SU-DHL-6 (cell line): ENCODE results near the gene CACNB2.

Source experiments
- H2AFZ ChIP-seq: fragments of 200-600 bp; sonication (generic); 2 replicates; pipeline ENCODE4 v1.6.1; 2014; ENCODE audit warnings: low read depth, mild to moderate bottlenecking, moderate library complexity, mixed read lengths, antibody characterized with exemption, low read length; ENCODE audit not compliant: severe bottlenecking
- H3F3A ChIP-seq: fragments of 200-600 bp; shearing (Covaris generic); 2 replicates; pipeline ENCODE4 v1.6.0; 2016; ENCODE audit warnings: antibody characterized with exemption, mild to moderate bottlenecking; ENCODE audit not compliant: insufficient read depth
- H3K27ac ChIP-seq: fragments of 200-600 bp; sonication (generic); 2 replicates; pipeline ENCODE4 v1.5.1; 2016; ENCODE audit warnings: low read depth, mild to moderate bottlenecking, low read length, moderate library complexity, mixed read lengths
- H3K27me3 ChIP-seq: fragments of 200-600 bp; sonication (generic), shearing (Covaris generic); 2 replicates; pipeline ENCODE4 v1.6.0; 2014; ENCODE audit warnings: mild to moderate bottlenecking, low read length
- H3K36me3 ChIP-seq: fragments of 200-600 bp; sonication (generic); 2 replicates; pipeline ENCODE4 v1.6.1; 2014; ENCODE audit warnings: mild to moderate bottlenecking, low read length, mixed read lengths
- H3K4me2 ChIP-seq: fragments of 300-600, 200-600 bp; shearing (Covaris generic), sonication (generic); 2 replicates; pipeline ENCODE4 v1.6.0; 2014; ENCODE audit warnings: low read length, low read depth, mild to moderate bottlenecking; ENCODE audit not compliant: poor library complexity, severe bottlenecking
- H3K4me3 ChIP-seq: fragments of 200-600 bp; sonication (generic); 2 replicates; pipeline ENCODE4 v1.5.1; 2014; ENCODE audit warnings: antibody characterized with exemption, low read length, mild to moderate bottlenecking, mixed read lengths; ENCODE audit not compliant: insufficient read depth, poor library complexity, severe bottlenecking
- H3K79me2 ChIP-seq: fragments of 200-600 bp; sonication (generic); 2 replicates; pipeline ENCODE4 v1.6.1; 2014; ENCODE audit warnings: mild to moderate bottlenecking, low read length, moderate library complexity; ENCODE audit not compliant: insufficient read depth
- H3K9ac ChIP-seq: fragments of 200-600 bp; sonication (generic); 2 replicates; pipeline ENCODE4 v1.7.0; 2014; ENCODE audit warnings: mild to moderate bottlenecking, low read length
- H3K9me2 ChIP-seq: fragments of 200-600 bp; sonication (generic); replicated peaks from 2 replicates; pipeline ENCODE4 v1.6.1; 2014; ENCODE audit warnings: low read length; ENCODE audit not compliant: insufficient read depth
- H3K9me3 ChIP-seq: fragments of 200-600 bp; sonication (generic); 2 replicates; pipeline ENCODE4 v1.6.1; 2014; ENCODE audit warnings: low read length, mixed read lengths; ENCODE audit not compliant: insufficient read depth
- H4K20me1 ChIP-seq: fragments of 200-600 bp; sonication (generic); 2 replicates; pipeline ENCODE4 v1.6.1; 2014; ENCODE audit warnings: low read depth, mild to moderate bottlenecking, antibody characterized with exemption, low read length, moderate library complexity, mixed read lengths
- EZH2phosphoT487 ChIP-seq: fragments of 200-600 bp; sonication (generic), shearing (Covaris generic); conservative IDR thresholded peaks from 2 replicates; pipeline ENCODE4 v1.6.1; 2018; ENCODE audit warnings: mild to moderate bottlenecking, antibody characterized with exemption, low read length, moderate library complexity, mixed read lengths
- TF ChIP-seq, protein P1 (sequence below): fragments of 200-600 bp; sonication (generic); IDR thresholded peaks from one replicate; pipeline ENCODE4 v1.5.1; 2017; ENCODE audit warnings: antibody characterized with exemption, mild to moderate bottlenecking, low read length, moderate library complexity; ENCODE audit not compliant: insufficient read depth, poor library complexity, severe bottlenecking

The CACNB2 gene

DNA sequence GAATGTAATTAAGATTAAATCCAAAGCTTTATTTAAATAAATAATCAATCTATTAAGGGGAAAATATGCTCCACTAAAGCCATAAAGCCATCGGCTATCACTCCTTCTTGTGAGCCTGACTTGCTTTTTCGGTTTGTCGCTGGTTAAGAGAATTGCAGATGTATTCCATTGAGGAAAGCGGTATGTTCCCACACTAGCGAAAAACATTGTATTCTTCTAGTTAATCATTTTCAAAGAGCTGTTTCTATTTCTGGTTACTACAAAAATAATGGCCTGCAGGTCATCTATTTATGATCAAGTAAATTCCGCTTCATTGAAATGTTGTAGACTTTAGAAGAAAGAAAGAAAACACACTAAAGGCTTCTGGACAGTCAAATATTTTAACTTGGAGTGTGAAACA is 173.4 kb downstream of the CACNB2 start:
- no peaks in the 10 kb centered on the region for H4K20me1 ChIP-seq
- no peak overlapping the region for H3K4me3 ChIP-seq
- no peak overlapping the region for H3K27ac ChIP-seq
- H2AFZ ChIP-seq = no peak overlapping the region
- H3K9me3 ChIP-seq = no peaks in the 10 kb centered on the region
- H3K9ac ChIP-seq = no peak overlapping the region
- no peaks in the 10 kb centered on the region for H3K27me3 ChIP-seq
- no peak overlapping the region for H3K4me2 ChIP-seq
- H3K79me2 ChIP-seq = no peaks in the 10 kb centered on the region
- no peak for TF ChIP-seq EZH2phosphoT487
- TF ChIP-seq, protein P1, sequence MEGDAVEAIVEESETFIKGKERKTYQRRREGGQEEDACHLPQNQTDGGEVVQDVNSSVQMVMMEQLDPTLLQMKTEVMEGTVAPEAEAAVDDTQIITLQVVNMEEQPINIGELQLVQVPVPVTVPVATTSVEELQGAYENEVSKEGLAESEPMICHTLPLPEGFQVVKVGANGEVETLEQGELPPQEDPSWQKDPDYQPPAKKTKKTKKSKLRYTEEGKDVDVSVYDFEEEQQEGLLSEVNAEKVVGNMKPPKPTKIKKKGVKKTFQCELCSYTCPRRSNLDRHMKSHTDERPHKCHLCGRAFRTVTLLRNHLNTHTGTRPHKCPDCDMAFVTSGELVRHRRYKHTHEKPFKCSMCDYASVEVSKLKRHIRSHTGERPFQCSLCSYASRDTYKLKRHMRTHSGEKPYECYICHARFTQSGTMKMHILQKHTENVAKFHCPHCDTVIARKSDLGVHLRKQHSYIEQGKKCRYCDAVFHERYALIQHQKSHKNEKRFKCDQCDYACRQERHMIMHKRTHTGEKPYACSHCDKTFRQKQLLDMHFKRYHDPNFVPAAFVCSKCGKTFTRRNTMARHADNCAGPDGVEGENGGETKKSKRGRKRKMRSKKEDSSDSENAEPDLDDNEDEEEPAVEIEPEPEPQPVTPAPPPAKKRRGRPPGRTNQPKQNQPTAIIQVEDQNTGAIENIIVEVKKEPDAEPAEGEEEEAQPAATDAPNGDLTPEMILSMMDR = no peak
- no peaks in the 10 kb centered on the region for H3F3A ChIP-seq
- no peaks in the 10 kb centered on the region for H3K36me3 ChIP-seq
- no peaks in the 10 kb centered on the region for H3K9me2 ChIP-seq

DNA sequence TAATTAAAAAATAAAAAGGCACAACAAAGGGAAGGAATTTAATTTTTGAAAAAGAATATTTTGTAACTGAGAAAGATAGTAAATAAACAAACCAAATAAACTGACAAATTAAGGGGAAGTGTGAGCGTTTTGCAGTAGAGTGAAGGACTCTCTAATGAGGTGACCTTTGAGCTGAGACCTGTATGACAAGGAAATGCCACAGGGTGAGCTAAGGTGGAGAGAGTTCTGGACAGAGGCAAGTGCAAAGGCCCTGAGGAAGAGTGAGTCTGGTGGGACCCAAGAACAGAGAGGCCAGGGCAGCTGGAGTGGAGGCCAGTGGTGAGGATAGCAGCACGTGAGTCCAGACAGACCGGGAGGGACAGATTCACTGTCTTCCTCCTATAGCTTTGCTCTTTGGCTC is 179.4 kb downstream of the CACNB2 start:
- no peaks in the 10 kb centered on the region for H3K36me3 ChIP-seq
- TF ChIP-seq EZH2phosphoT487 = no peak
- TF ChIP-seq, protein P1 = no peak
- H3K4me2 ChIP-seq = no peak overlapping the region
- no peaks in the 10 kb centered on the region for H3K27me3 ChIP-seq
- no peak overlapping the region for H2AFZ ChIP-seq
- H3F3A ChIP-seq = no peaks in the 10 kb centered on the region
- no peaks in the 10 kb centered on the region for H3K9me2 ChIP-seq
- no peak overlapping the region for H3K9ac ChIP-seq
- H3K9me3 ChIP-seq = no peaks in the 10 kb centered on the region
- H4K20me1 ChIP-seq = no peaks in the 10 kb centered on the region
- H3K27ac ChIP-seq = no peak overlapping the region
- H3K4me3 ChIP-seq = no peak overlapping the region
- no peaks in the 10 kb centered on the region for H3K79me2 ChIP-seq

DNA sequence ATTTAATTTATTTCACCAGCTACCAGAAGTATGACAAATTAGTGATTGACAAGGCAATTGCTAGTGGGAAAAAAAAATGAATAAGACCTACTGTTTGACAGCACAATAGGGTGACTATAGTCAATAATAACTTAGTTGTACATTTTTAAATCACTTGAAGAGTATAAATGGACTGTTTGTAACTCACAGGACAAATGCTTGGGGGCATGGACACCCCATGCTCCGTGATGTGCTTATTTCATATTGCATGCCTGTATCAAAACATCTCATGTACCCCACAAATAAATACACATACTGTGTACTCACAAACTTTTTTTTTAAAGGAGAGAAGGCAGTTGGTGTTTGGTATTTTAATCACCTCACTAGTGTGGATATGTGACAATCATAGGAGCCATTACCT is 181.1 kb downstream of the CACNB2 start:
- H3K27ac ChIP-seq = no peak overlapping the region
- H3K36me3 ChIP-seq = no peaks in the 10 kb centered on the region
- no peaks in the 10 kb centered on the region for H3K27me3 ChIP-seq
- H3K79me2 ChIP-seq = no peaks in the 10 kb centered on the region
- no peaks in the 10 kb centered on the region for H4K20me1 ChIP-seq
- TF ChIP-seq, protein P1 = no peak
- no peak for TF ChIP-seq EZH2phosphoT487
- H3F3A ChIP-seq = no peaks in the 10 kb centered on the region
- no peak overlapping the region for H3K4me2 ChIP-seq
- no peaks in the 10 kb centered on the region for H3K9me2 ChIP-seq
- no peak overlapping the region for H3K4me3 ChIP-seq
- H3K9me3 ChIP-seq = no peaks in the 10 kb centered on the region
- H2AFZ ChIP-seq = no peak overlapping the region
- H3K9ac ChIP-seq = no peak overlapping the region
